ENCODE measurements around the gene ASAP2.

DNA sequence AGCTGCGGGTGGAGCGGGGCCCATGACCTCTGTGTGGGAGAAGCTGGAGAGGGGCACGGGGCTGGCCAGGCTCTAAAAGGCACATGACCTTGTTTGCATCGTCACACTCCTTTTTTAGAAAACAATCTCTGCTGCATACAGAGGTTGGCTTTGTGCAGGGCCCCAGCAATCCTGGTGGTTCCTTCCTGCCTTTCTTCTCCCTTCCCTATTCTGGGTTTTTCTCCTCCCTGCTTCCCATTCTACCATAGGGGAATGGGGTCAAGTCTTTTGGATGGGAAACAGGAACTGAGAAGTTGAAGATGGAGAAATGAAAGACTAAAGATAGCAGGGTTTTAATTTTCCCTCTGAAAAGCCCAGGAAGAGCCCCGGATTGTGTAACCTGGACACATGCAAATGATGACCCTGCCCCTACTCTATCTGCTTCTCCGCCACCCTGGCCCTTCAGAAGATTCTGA lies 53.9 kb downstream of the ASAP2 start:
- TF ChIP-seq EZH2 (IDR thresholded peaks at IDR 0.05; ENCODE audit: low read length, unreplicated experiment) (no peak), EZH2phosphoT487 (IDR thresholded peaks at IDR 0.05; ENCODE audit: borderline replicate concordance, low read length) (no peak)
- TF ChIP-seq, protein P1, sequence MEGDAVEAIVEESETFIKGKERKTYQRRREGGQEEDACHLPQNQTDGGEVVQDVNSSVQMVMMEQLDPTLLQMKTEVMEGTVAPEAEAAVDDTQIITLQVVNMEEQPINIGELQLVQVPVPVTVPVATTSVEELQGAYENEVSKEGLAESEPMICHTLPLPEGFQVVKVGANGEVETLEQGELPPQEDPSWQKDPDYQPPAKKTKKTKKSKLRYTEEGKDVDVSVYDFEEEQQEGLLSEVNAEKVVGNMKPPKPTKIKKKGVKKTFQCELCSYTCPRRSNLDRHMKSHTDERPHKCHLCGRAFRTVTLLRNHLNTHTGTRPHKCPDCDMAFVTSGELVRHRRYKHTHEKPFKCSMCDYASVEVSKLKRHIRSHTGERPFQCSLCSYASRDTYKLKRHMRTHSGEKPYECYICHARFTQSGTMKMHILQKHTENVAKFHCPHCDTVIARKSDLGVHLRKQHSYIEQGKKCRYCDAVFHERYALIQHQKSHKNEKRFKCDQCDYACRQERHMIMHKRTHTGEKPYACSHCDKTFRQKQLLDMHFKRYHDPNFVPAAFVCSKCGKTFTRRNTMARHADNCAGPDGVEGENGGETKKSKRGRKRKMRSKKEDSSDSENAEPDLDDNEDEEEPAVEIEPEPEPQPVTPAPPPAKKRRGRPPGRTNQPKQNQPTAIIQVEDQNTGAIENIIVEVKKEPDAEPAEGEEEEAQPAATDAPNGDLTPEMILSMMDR (conservative IDR thresholded peaks at IDR 0.05; ENCODE audit: low read depth, low read length), result no peak
